ENCODE data around the gene RAPGEF2.

DNA sequence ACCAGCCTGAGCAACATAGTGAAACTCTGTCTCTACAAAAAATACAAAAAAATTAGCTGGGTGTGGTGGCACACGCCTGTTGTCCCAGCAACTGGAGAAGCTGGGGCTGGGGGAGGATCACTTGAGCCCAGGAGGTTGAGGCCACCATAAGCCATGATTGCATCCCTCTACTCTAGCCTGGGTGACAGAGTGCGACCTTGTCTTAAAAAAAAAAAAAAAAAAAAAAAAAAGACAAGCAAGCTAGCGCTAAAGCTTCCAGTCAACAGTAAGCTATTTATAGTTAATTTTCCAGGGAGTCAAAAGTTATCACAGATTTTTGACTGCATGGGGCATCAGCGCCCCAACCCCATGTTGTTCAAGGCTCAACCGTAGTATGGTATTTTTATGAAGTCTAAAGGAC is 273.4 kb downstream of the RAPGEF2 start:
- TF ChIP-seq ZNF431 (CRISPR knock-in tag; IDR thresholded peaks at IDR 0.05): no peak
- TF ChIP-seq EP300 (IDR thresholded peaks at IDR 0.05; ENCODE audit: low read length): no peak
- no peak for TF ChIP-seq JUNB (CRISPR knock-in tag; conservative IDR thresholded peaks at IDR 0.05)
- no peak for TF ChIP-seq PCBP2 (IDR thresholded peaks at IDR 0.05; ENCODE audit: low read depth, low read length, poor library complexity, severe bottlenecking)
- no peak for TF ChIP-seq RFX5 (IDR thresholded peaks at IDR 0.05; ENCODE audit: low read depth, low read length)
- TF ChIP-seq, protein P1, sequence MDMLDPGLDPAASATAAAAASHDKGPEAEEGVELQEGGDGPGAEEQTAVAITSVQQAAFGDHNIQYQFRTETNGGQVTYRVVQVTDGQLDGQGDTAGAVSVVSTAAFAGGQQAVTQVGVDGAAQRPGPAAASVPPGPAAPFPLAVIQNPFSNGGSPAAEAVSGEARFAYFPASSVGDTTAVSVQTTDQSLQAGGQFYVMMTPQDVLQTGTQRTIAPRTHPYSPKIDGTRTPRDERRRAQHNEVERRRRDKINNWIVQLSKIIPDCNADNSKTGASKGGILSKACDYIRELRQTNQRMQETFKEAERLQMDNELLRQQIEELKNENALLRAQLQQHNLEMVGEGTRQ (CRISPR knock-in tag; IDR thresholded peaks at IDR 0.05): no peak
- TF ChIP-seq DIDO1 (tag; IDR thresholded peaks at IDR 0.05; ENCODE audit: low read depth): no peak
- TF ChIP-seq SRF (CRISPR knock-in tag; IDR thresholded peaks at IDR 0.05): no peak
